ENCODE measurements around the gene PPP4R4. TPM values are rescaled to one million over a fixed set of nuclear protein-coding genes. Genes with fewer than 3 reads are reported as not detected.

Gene PPP4R4
- total RNA-seq, 1 donor from 2014 or later: not detected

DNA sequence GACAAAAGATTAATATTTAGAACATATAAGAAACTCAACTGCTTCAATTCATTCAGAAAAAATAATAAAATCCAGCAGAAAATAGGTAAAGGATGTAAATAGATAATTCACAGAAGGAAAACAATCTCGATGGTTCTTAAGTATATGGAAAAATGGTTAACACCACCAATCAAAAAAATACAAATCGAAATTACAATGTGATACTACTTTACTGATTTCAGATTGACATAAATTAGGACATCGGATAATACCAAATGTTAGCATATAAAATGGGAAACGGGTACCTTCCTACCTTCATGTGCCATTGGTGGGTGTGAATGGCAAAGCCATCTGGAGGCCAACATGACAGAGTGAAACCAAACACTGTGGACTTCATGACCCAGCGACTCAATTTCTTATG lies 1.6 kb upstream of the PPP4R4 start:
- no peak overlapping the region for H3K27ac Mint-ChIP-seq (ENCODE audit: unreplicated experiment)
- peaks cover 55% of the 10 kb centered on the region for H3K27me3 Mint-ChIP-seq (ENCODE audit: unreplicated experiment)
- DNase-seq (ENCODE audit: extremely low spot score, unreplicated experiment): no peak
- no peaks in the 10 kb centered on the region for H3K9me3 Mint-ChIP-seq (ENCODE audit: unreplicated experiment)
- TF ChIP-seq, protein P1, sequence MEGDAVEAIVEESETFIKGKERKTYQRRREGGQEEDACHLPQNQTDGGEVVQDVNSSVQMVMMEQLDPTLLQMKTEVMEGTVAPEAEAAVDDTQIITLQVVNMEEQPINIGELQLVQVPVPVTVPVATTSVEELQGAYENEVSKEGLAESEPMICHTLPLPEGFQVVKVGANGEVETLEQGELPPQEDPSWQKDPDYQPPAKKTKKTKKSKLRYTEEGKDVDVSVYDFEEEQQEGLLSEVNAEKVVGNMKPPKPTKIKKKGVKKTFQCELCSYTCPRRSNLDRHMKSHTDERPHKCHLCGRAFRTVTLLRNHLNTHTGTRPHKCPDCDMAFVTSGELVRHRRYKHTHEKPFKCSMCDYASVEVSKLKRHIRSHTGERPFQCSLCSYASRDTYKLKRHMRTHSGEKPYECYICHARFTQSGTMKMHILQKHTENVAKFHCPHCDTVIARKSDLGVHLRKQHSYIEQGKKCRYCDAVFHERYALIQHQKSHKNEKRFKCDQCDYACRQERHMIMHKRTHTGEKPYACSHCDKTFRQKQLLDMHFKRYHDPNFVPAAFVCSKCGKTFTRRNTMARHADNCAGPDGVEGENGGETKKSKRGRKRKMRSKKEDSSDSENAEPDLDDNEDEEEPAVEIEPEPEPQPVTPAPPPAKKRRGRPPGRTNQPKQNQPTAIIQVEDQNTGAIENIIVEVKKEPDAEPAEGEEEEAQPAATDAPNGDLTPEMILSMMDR (IDR thresholded peaks at IDR 0.05): no peak
- H3K4me1 Mint-ChIP-seq (ENCODE audit: unreplicated experiment): peaks cover 12% of the 10 kb centered on the region
- no peaks in the 10 kb centered on the region for H3K36me3 Mint-ChIP-seq (ENCODE audit: unreplicated experiment)
- H3K4me3 Mint-ChIP-seq (ENCODE audit: unreplicated experiment): no peak overlapping the region

DNA sequence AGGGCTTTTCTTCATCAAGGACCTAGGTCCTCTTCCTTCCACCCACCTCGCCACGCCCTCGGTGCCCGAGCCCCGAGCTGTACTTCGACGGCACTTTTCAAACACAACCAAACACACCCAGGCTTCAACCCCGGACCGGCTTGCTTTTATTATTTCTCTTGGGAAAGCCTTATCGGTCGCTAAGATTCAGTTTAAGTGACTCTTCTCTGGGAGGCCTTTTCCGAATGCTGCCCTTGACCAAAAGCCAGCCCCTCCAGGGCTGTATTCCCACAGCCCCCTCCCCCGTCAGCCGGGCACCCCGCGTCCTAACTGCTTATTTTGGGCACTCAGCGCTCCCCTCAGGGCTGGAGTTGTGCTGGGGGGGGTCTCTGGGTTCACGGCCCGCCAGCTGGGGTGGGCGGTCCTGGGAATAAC lies 644 bp upstream of the PPP4R4 start:
- TF ChIP-seq, protein P1 (IDR thresholded peaks at IDR 0.05): no peak
- Mint-ChIP-seq H3K36me3 (ENCODE audit: unreplicated experiment) (no peaks in the 10 kb centered on the region), H3K4me1 (ENCODE audit: unreplicated experiment) (peaks cover 12% of the 10 kb centered on the region), H3K9me3 (ENCODE audit: unreplicated experiment) (no peaks in the 10 kb centered on the region), H3K4me3 (ENCODE audit: unreplicated experiment) (peak overlapping the region; percentile 68), H3K27ac (ENCODE audit: unreplicated experiment) (no peak overlapping the region), H3K27me3 (ENCODE audit: unreplicated experiment) (peaks cover 64% of the 10 kb centered on the region)
- no peak for DNase-seq (ENCODE audit: extremely low spot score, unreplicated experiment)

DNA sequence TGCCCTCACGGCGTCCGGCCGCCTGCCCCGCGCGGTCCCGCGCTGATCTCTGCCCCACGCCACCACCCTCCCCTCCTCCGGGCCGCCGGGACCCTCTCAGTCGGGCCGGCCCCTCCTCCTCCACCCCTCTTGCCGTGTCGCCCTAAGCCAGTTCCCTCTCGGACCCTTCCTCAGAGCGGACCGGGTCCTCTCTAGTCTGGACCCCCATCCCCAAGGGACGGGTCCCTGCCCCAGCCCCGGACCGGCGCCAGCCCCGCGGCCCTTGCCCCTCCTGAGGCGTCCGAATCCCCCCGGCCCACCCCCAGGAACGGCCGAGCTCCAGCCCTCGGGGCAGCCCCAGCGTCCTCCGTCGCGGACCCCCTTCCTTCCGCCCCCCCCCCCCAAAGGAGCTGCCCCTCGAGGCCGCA lies 485 bp downstream of the PPP4R4 start:
- Mint-ChIP-seq H3K9me3 (ENCODE audit: unreplicated experiment) (no peaks in the 10 kb centered on the region), H3K36me3 (ENCODE audit: unreplicated experiment) (no peaks in the 10 kb centered on the region), H3K4me1 (ENCODE audit: unreplicated experiment) (peaks cover 12% of the 10 kb centered on the region), H3K4me3 (ENCODE audit: unreplicated experiment) (no peak overlapping the region), H3K27me3 (ENCODE audit: unreplicated experiment) (peaks cover 75% of the 10 kb centered on the region), H3K27ac (ENCODE audit: unreplicated experiment) (no peak overlapping the region)
- TF ChIP-seq, protein P1 (IDR thresholded peaks at IDR 0.05): no peak
- no peak for DNase-seq (ENCODE audit: extremely low spot score, unreplicated experiment)

DNA sequence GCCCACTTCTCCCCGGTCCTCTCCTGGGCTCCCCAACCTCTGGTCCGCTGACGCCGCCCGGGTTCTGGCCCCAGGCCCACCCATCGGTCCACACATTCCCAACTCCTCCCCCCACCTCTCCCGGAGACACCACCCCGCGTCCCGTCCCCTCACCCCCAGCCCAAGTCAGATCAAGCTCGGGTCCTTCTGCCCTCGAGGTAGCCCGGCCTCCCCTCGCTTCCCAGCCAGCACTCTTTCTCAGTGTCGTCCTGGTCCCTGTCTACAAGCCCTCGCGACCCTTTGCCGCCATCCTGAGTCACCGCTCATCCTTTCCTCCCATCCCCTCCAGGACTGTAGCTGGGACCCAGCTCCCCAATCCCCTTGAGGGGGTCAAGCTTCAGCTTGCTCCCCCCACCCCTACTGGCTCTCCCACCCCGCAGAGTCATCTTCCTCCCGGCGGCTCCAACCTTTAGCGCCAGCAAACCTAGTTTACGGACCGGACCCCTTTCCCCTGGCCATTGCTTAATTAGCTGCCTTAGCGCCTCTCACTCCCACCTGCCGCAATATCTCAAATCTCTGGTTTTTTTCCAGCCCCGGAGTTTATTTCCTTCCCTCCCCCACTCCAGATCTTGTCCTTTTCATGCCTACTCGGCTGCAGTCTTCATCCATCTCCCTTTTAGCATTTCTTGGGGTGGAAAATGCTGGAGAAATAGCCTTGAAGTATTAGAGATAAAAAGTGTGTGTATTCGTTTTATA lies 1.1 kb downstream of the PPP4R4 start:
- Mint-ChIP-seq H3K4me1 (ENCODE audit: unreplicated experiment) (peaks cover 12% of the 10 kb centered on the region), H3K27me3 (ENCODE audit: unreplicated experiment) (peaks cover 81% of the 10 kb centered on the region), H3K9me3 (ENCODE audit: unreplicated experiment) (no peaks in the 10 kb centered on the region), H3K36me3 (ENCODE audit: unreplicated experiment) (no peaks in the 10 kb centered on the region), H3K4me3 (ENCODE audit: unreplicated experiment) (peak overlapping the region; percentile 65), H3K27ac (ENCODE audit: unreplicated experiment) (no peak overlapping the region)
- no peak for DNase-seq (ENCODE audit: extremely low spot score, unreplicated experiment)
- TF ChIP-seq, protein P1 (IDR thresholded peaks at IDR 0.05): no peak

DNA sequence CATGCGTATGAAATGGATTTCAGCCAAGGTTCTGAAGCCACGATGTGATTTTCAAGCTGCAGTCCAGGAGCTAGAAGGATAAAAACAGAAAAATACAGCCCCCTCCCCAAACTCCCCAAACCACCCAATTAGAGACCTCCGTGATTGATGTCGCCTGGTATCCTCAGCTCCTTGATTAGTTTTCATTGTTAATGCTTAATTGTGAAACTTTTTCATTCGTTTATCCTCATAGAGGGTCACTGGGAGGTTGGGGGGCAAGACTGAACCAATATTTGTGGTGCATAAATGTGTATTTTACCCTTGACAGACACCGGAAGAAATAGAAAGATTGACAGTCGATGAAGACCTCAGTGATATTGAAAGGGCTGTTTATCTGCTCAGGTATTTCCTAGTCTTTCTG lies 1.6 kb downstream of the PPP4R4 start:
- Mint-ChIP-seq H3K27me3 (ENCODE audit: unreplicated experiment) (peaks cover 86% of the 10 kb centered on the region), H3K4me3 (ENCODE audit: unreplicated experiment) (peak overlapping the region; percentile 65), H3K4me1 (ENCODE audit: unreplicated experiment) (peaks cover 14% of the 10 kb centered on the region), H3K27ac (ENCODE audit: unreplicated experiment) (no peak overlapping the region), H3K9me3 (ENCODE audit: unreplicated experiment) (no peaks in the 10 kb centered on the region), H3K36me3 (ENCODE audit: unreplicated experiment) (no peaks in the 10 kb centered on the region)
- TF ChIP-seq, protein P1 (IDR thresholded peaks at IDR 0.05): no peak
- no peak for DNase-seq (ENCODE audit: extremely low spot score, unreplicated experiment)
